ENCODE data around the gene LCORL.

The LCORL gene

DNA sequence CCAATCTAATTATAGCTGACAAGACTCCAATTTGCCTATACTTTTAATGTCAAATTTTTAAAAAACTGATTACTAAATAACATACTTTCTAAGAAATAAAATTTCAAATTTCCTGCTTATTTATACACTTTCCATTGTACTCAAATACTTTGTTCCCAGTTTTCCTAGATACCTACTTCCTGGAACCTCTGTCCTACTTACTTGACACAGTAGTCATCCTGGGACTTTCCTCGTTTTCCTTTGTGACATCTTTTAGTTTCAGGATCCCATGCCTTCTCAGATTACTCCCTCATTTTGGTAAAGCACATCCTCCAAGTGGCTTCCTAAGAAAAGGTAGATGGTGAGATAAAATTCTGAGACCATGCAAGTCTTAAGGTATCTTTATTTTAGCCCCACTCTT, 226.8 kb downstream of the LCORL start:
- Histone ChIP-seq H3K36me3 (ENCODE audit: control insufficient read depth, low read length) (peaks cover 52% of the 10 kb centered on the region), H4K20me1 (ENCODE audit: control insufficient read depth, insufficient read depth, low read depth, low read length) (no peaks in the 10 kb centered on the region), H3K4me2 (ENCODE audit: low read length) (no peak overlapping the region), H3K79me2 (ENCODE audit: control insufficient read depth, low read length) (no peaks in the 10 kb centered on the region), H3K9me2 (replicated peaks; ENCODE audit: control insufficient read depth, low read length) (no peaks in the 10 kb centered on the region), H3K27ac (ENCODE audit: low read depth, low read length) (no peak overlapping the region), H3K9me3 (ENCODE audit: control insufficient read depth, insufficient read depth, low read length) (no peaks in the 10 kb centered on the region), H3K4me3 (ENCODE audit: low read length) (no peak overlapping the region), H3K27me3 (ENCODE audit: control insufficient read depth, low read length) (no peaks in the 10 kb centered on the region), H3F3A (ENCODE audit: control insufficient read depth, insufficient read depth) (peaks cover 19% of the 10 kb centered on the region; the same call in 1 of the 2 replicates), H3K4me1 (ENCODE audit: control insufficient read depth, low read length) (no peaks in the 10 kb centered on the region)
- TF ChIP-seq, protein P1, sequence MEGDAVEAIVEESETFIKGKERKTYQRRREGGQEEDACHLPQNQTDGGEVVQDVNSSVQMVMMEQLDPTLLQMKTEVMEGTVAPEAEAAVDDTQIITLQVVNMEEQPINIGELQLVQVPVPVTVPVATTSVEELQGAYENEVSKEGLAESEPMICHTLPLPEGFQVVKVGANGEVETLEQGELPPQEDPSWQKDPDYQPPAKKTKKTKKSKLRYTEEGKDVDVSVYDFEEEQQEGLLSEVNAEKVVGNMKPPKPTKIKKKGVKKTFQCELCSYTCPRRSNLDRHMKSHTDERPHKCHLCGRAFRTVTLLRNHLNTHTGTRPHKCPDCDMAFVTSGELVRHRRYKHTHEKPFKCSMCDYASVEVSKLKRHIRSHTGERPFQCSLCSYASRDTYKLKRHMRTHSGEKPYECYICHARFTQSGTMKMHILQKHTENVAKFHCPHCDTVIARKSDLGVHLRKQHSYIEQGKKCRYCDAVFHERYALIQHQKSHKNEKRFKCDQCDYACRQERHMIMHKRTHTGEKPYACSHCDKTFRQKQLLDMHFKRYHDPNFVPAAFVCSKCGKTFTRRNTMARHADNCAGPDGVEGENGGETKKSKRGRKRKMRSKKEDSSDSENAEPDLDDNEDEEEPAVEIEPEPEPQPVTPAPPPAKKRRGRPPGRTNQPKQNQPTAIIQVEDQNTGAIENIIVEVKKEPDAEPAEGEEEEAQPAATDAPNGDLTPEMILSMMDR (IDR thresholded peaks at IDR 0.05; ENCODE audit: low read depth, low read length, poor library complexity, severe bottlenecking): no peak
- TF ChIP-seq EZH2phosphoT487 (IDR thresholded peaks at IDR 0.05; ENCODE audit: borderline replicate concordance, low read length): no peak
